Uterine smooth muscle cell (primary cell): ENCODE results near the gene CERS4. TPM values are rescaled to one million over a fixed set of nuclear protein-coding genes. Genes with fewer than 3 reads are reported as not detected.

Experiments used
- total RNA-seq: library from RNA; depleted of rRNA; stranded (reverse); fragments of >200 nt; gene quantifications from 2 replicates; pipeline ENCODE4 v1.2.3, GENCODE V29; 2014

CERS4 gene, protein sequence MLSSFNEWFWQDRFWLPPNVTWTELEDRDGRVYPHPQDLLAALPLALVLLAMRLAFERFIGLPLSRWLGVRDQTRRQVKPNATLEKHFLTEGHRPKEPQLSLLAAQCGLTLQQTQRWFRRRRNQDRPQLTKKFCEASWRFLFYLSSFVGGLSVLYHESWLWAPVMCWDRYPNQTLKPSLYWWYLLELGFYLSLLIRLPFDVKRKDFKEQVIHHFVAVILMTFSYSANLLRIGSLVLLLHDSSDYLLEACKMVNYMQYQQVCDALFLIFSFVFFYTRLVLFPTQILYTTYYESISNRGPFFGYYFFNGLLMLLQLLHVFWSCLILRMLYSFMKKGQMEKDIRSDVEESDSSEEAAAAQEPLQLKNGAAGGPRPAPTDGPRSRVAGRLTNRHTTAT
- total RNA-seq = 8.5 and 24.4 TPM in 2 replicates

DNA sequence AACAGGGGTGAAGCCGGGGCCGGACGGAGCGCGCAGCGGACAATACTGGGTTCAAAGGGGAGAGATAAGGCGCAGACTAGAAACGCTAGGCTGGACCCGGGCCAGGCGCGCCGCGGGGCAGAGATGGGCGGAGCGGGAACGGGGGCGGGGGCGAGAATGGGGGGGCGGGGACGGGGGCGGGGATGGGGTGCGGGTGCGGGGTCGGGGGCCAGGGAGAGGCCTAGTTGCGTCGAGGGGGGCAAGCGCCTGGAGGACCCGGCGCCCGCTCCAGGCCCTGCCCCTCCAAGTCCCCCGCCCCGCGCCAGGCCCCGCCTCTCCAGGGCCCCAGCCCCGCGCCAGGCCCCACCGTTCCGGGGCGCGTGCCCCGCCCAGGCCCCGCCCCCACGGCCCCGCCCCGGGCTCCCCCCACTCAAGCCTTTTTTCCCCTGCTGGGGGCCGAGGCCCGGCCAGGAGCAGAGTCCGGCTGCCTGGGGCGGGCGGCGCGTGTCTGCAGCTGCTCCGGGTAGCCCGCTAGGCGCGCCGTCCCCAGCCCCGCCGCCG, at the start of gene CERS4:
Gene CERS4 (plus strand): TSS at position 449 of the 540 bp plus-strand sequence. CDS start 41,707 bp downstream, outside the sequence.

DNA sequence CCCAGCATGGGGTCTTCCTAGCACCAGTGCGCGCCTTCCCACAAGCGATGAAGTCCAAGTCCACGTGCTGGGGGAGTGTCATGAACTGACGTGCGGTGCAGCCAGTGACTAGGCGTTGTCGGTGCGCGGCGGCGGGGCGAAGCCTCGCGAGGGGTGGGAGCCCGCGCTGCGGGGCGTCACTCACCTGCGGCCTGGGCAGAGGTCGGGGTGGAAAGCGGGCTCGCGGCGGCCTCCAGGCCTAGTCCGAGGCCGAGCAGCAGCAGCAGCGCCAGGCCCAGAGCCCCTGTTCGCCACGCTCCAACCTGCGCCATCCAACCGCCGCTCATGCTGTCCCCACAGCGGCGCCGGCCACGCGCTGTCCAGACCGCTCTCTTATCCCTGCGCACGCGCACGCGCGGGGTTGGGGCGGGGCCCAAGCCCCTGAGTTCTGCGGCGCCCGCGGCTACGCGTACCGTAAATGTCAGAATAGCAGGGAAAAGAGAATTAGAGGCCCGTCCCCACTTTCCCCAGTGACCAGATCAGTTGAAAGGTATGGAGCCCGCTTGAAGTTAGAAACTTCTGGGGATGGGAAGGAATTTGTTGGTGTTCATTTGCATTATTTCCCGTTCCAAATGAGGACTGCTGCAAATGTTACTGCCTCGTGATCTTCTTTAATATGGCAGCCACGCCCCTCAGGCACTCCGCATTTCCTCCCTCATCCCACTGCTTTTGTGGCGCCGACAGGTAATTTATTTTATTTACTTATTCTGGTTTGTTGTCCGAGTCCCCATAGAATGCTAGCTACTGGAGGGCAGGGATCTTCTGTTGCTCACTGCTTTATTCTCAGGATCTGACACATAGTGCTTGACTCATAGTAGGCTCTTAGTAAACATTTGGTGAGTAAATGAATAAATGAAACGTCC, 99.0 kb downstream of the CERS4 start, which contains the start of gene CD320:
Gene CD320 (minus strand): TSS at position 394 of the 902 bp plus-strand sequence. CDS start 68 bp downstream, at position 326.

Other genes starting within 250 kb of the CERS4 start
- 39.5 and 66.5 TPM in 2 replicates for gene ELAVL1, start 203.7 kb upstream of the CERS4 start, total RNA-seq
- not detected in 2 replicates for gene CCL25, start 156.6 kb upstream of the CERS4 start, total RNA-seq
- not detected in 2 replicates for gene FBN3, start 59.8 kb upstream of the CERS4 start, total RNA-seq
- gene CD320, start 99.0 kb downstream of the CERS4 start, total RNA-seq = 32.3 and 33.1 TPM in 2 replicates
- gene NDUFA7, start 112.0 kb downstream of the CERS4 start, total RNA-seq = 12.5 and 15.1 TPM in 2 replicates
- 175 and 215 TPM in 2 replicates for gene RPS28, start 112.1 kb downstream of the CERS4 start, total RNA-seq
- gene KANK3, start 133.9 kb downstream of the CERS4 start, total RNA-seq = 0.25 and 0.33 TPM in 2 replicates
- gene ANGPTL4, start 154.8 kb downstream of the CERS4 start, total RNA-seq = 1.9 and 2.4 TPM in 2 replicates
- gene RAB11B, start 181.0 kb downstream of the CERS4 start, total RNA-seq = 31.9 and 35.2 TPM in 2 replicates
- 43.7 and 89.2 TPM in 2 replicates for gene MARCHF2, start 203.9 kb downstream of the CERS4 start, total RNA-seq
- gene HNRNPM, start 235.6 kb downstream of the CERS4 start, total RNA-seq = 68.5 and 123 TPM in 2 replicates